Measurements from ENCODE around the gene ZMYM4.

DNA sequence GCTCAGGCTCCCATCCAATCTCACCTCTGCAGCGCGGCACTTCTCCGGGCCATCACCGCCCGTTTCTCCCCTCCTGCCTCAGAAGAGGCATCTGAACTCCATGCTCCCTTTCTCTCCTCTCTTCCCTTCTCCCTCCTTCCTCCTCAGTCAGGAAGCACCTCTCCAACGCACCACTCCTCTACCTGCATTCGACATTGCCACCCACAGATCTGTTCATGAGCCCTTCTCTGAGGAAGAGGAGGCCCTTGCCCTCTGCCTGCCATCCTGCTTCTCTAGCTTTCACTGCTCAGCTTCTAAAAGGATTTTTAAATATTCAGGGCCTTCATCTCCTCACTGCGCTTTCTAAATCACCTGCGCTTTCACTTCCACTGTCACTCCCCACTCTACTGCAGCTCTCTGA is 168.7 kb downstream of the ZMYM4 start:
- TF ChIP-seq, protein P1, sequence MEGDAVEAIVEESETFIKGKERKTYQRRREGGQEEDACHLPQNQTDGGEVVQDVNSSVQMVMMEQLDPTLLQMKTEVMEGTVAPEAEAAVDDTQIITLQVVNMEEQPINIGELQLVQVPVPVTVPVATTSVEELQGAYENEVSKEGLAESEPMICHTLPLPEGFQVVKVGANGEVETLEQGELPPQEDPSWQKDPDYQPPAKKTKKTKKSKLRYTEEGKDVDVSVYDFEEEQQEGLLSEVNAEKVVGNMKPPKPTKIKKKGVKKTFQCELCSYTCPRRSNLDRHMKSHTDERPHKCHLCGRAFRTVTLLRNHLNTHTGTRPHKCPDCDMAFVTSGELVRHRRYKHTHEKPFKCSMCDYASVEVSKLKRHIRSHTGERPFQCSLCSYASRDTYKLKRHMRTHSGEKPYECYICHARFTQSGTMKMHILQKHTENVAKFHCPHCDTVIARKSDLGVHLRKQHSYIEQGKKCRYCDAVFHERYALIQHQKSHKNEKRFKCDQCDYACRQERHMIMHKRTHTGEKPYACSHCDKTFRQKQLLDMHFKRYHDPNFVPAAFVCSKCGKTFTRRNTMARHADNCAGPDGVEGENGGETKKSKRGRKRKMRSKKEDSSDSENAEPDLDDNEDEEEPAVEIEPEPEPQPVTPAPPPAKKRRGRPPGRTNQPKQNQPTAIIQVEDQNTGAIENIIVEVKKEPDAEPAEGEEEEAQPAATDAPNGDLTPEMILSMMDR (IDR thresholded peaks at IDR 0.05) = no peak
- TF ChIP-seq POLR2A (IDR thresholded peaks at IDR 0.05) = no peak

Measured in esophagus squamous epithelium (tissue), 4 donors.